ENCODE results near the gene DOHH.

The DOHH gene

GRCh38 chr19:3499738-3500428, 591 bp downstream of the DOHH start:
- no peaks in the 10 kb centered on the region for H4K20me1 ChIP-seq (ENCODE audit: insufficient read depth, low read length)
- 0 out of 2 replicates have a peak, but pooled peaks cover 10% of the 10 kb centered on the region for H3K4me1 ChIP-seq (ENCODE audit: low read length)
- no peaks in the 10 kb centered on the region for H3K9me3 ChIP-seq (replicated peaks; ENCODE audit: insufficient read depth, low read length)
- no peaks in the 10 kb centered on the region for H3K9me2 ChIP-seq (replicated peaks; ENCODE audit: insufficient read depth, low read length)
- peak overlapping the region; percentile 93 for H3K4me3 ChIP-seq (ENCODE audit: low read length)
- H3K27ac ChIP-seq (ENCODE audit: low read length): peak overlapping the region; percentile 79
- H3F3A ChIP-seq (ENCODE audit: insufficient read depth, low read length): no peaks in the 10 kb centered on the region
- DNase-seq: peak; percentile 30
- H3K27me3 ChIP-seq (replicated peaks; ENCODE audit: insufficient read depth, low read length): no peaks in the 10 kb centered on the region
- H2AFZ ChIP-seq (ENCODE audit: low read length): peak overlapping the region; percentile 69
- H3K4me2 ChIP-seq (ENCODE audit: low read depth, low read length): peak overlapping the region; percentile 95
- 0 out of 2 replicates have a peak, but pooled peaks cover 3% of the 10 kb centered on the region for H3K36me3 ChIP-seq (replicated peaks; ENCODE audit: insufficient read depth, low read length)
- peak overlapping the region; percentile 89 for H3K9ac ChIP-seq (ENCODE audit: low read length)
- TF ChIP-seq CTCF (IDR thresholded peaks at IDR 0.05; ENCODE audit: low read length): no peak
- TF ChIP-seq EZH2 (optimal IDR thresholded peaks at IDR 0.05; ENCODE audit: low read depth, low read length): no peak
- no peak for TF ChIP-seq EZH2phosphoT487 (IDR thresholded peaks at IDR 0.05; ENCODE audit: low read length)
- peaks cover 42% of the 10 kb centered on the region for H3K79me2 ChIP-seq (ENCODE audit: low read length)

GRCh38 chr19:3497757-3498520, 2.5 kb downstream of the DOHH start:
- Histone ChIP-seq H3K27ac (ENCODE audit: low read length) (no peak overlapping the region), H3K9me3 (replicated peaks; ENCODE audit: insufficient read depth, low read length) (no peaks in the 10 kb centered on the region), H3K4me3 (ENCODE audit: low read length) (no peak overlapping the region), H3K79me2 (ENCODE audit: low read length) (peaks cover 42% of the 10 kb centered on the region), H3K27me3 (replicated peaks; ENCODE audit: insufficient read depth, low read length) (no peaks in the 10 kb centered on the region), H3K4me2 (ENCODE audit: low read depth, low read length) (no peak overlapping the region), H3K36me3 (replicated peaks; ENCODE audit: insufficient read depth, low read length) (0 out of 2 replicates have a peak, but pooled peaks cover 3% of the 10 kb centered on the region), H2AFZ (ENCODE audit: low read length) (no peak overlapping the region), H3K9me2 (replicated peaks; ENCODE audit: insufficient read depth, low read length) (no peaks in the 10 kb centered on the region), H4K20me1 (ENCODE audit: insufficient read depth, low read length) (no peaks in the 10 kb centered on the region; the same call in 1 of the 2 replicates), H3F3A (ENCODE audit: insufficient read depth, low read length) (no peaks in the 10 kb centered on the region), H3K9ac (ENCODE audit: low read length) (no peak overlapping the region), H3K4me1 (ENCODE audit: low read length) (0 out of 2 replicates have a peak, but pooled peaks cover 10% of the 10 kb centered on the region)
- no peak for DNase-seq
- TF ChIP-seq EZH2 (optimal IDR thresholded peaks at IDR 0.05; ENCODE audit: low read depth, low read length) (no peak), EZH2phosphoT487 (IDR thresholded peaks at IDR 0.05; ENCODE audit: low read length) (no peak)

GRCh38 chr19:3496392-3497273, 3.8 kb downstream of the DOHH start:
- Histone ChIP-seq H3F3A (ENCODE audit: insufficient read depth, low read length) (no peaks in the 10 kb centered on the region), H3K9ac (ENCODE audit: low read length) (no peak overlapping the region), H2AFZ (ENCODE audit: low read length) (no peak overlapping the region), H3K4me2 (ENCODE audit: low read depth, low read length) (no peak overlapping the region), H3K36me3 (replicated peaks; ENCODE audit: insufficient read depth, low read length) (0 out of 2 replicates have a peak, but pooled peaks cover 3% of the 10 kb centered on the region), H3K4me1 (ENCODE audit: low read length) (0 out of 2 replicates have a peak, but pooled peaks cover 10% of the 10 kb centered on the region), H4K20me1 (ENCODE audit: insufficient read depth, low read length) (no peaks in the 10 kb centered on the region; the same call in 1 of the 2 replicates), H3K9me3 (replicated peaks; ENCODE audit: insufficient read depth, low read length) (no peaks in the 10 kb centered on the region), H3K27ac (ENCODE audit: low read length) (no peak overlapping the region), H3K27me3 (replicated peaks; ENCODE audit: insufficient read depth, low read length) (no peaks in the 10 kb centered on the region), H3K4me3 (ENCODE audit: low read length) (no peak overlapping the region), H3K9me2 (replicated peaks; ENCODE audit: insufficient read depth, low read length) (no peaks in the 10 kb centered on the region), H3K79me2 (ENCODE audit: low read length) (peaks cover 42% of the 10 kb centered on the region)
- TF ChIP-seq EZH2 (optimal IDR thresholded peaks at IDR 0.05; ENCODE audit: low read depth, low read length) (no peak), CTCF (IDR thresholded peaks at IDR 0.05; ENCODE audit: low read length) (no peak), EZH2phosphoT487 (IDR thresholded peaks at IDR 0.05; ENCODE audit: low read length) (no peak)
- no peak for DNase-seq

All from MM.1S (cell line).